ENCODE data around the gene TOM1L2. TPM values are rescaled to one million over a fixed set of nuclear protein-coding genes. Genes with fewer than 3 reads are reported as not detected.
A peak's percentile ranks its signal among the peaks of the same experiment; 100 is the strongest.

The TOM1L2 gene
- total RNA-seq: 15.2 and 18.3 TPM in 2 replicates

GRCh38 chr17:17972126-17972951 lies at the start of gene TOM1L2, which contains the start of gene DRC3:
TSS of gene TOM1L2 (minus strand) at chr17:17972400. CDS start at chr17:17972313, 87 bp downstream.
TSS of gene DRC3 (plus strand) at chr17:17972862. CDS start at chr17:17977599, 4,737 bp downstream.
- ATAC-seq (ENCODE audit: low read depth): peak; percentile 91

GRCh38 chr17:18021372-18021771 lies 49.2 kb upstream of the TOM1L2 start:
- no peaks in the 10 kb centered on the region for H3K27me3 Mint-ChIP-seq
- POLR2A ChIA-PET: no interaction called here

More at GRCh38 chr17:17972126-17972951, at the start of gene TOM1L2, which contains the start of gene DRC3:
- Mint-ChIP-seq H3K27me3 (no peaks in the 10 kb centered on the region), H3K4me3 (peak within 1 kb of the TSS; percentile 94), H3K27ac (peak within 1 kb of the TSS; percentile 87), H3K9me3 (no peaks in the 10 kb centered on the region), H3K36me3 (ENCODE audit: low read depth) (peaks cover 2% of the 10 kb centered on the region), H3K4me1 (peaks cover 22% of the 10 kb centered on the region)
- CTCF ChIA-PET: interaction anchor here (1.6 kb wide), 1 partner anchor 71 kb away, joined by 4 read pairs; no protein-coding TSS in a partner anchor
- POLR2A ChIA-PET: interaction anchor here (0.6 to 1.4 kb wide), 8 partner anchors 14 to 1437 kb away, joined by 3 to 7 read pairs (median 5); partner anchors contain the start of genes ATPAF2, GID4 and PEMT
- TF ChIP-seq CTCF (IDR thresholded peaks at IDR 0.05): no peak
- intact Hi-C loops (cut with micrococcal nuclease): loop anchor here (1.0 to 5.0 kb wide), 10 partner anchors 61 to 690 kb away; partner anchors contain the start of genes ATPAF2, COPS3, DRG2 and GID4
- DNase-seq: peak; percentile 97

GRCh38 chr17:18020971-18021370 lies 48.8 kb upstream of the TOM1L2 start:
- DNase-seq (no peak), ATAC-seq (ENCODE audit: low read depth) (no peak)
- Mint-ChIP-seq H3K27me3 (no peaks in the 10 kb centered on the region), H3K9me3 (no peaks in the 10 kb centered on the region), H3K4me1 (peaks cover 3% of the 10 kb centered on the region), H3K4me3 (no peak overlapping the region), H3K36me3 (ENCODE audit: low read depth) (peaks cover 65% of the 10 kb centered on the region), H3K27ac (no peak overlapping the region)
- ChIA-PET POLR2A (interaction anchor here (0.7 kb wide), 1 partner anchor 172 kb away, joined by 3 read pairs; no protein-coding TSS in a partner anchor), CTCF (no interaction called here)
- intact Hi-C loops (cut with micrococcal nuclease): no loop called here
- no peak for TF ChIP-seq CTCF (IDR thresholded peaks at IDR 0.05)

More at GRCh38 chr17:18021372-18021771, 49.2 kb upstream of the TOM1L2 start:
- DNase-seq (no peak), ATAC-seq (ENCODE audit: low read depth) (no peak)
- Mint-ChIP-seq H3K9me3 (no peaks in the 10 kb centered on the region), H3K4me1 (peaks cover 3% of the 10 kb centered on the region), H3K27ac (no peak overlapping the region), H3K36me3 (ENCODE audit: low read depth) (peaks cover 61% of the 10 kb centered on the region), H3K4me3 (no peak overlapping the region)
- intact Hi-C loops (cut with micrococcal nuclease): no loop called here
- TF ChIP-seq CTCF (IDR thresholded peaks at IDR 0.05): no peak
- CTCF ChIA-PET: interaction anchor here (1.7 kb wide), 1 partner anchor 12 kb away, joined by 7 read pairs; no protein-coding TSS in a partner anchor

- DNase-seq (no peak), ATAC-seq (ENCODE audit: low read depth) (no peak)
- no peak for TF ChIP-seq CTCF (IDR thresholded peaks at IDR 0.05)
- Mint-ChIP-seq H3K9me3 (no peaks in the 10 kb centered on the region), H3K4me3 (no peak overlapping the region), H3K27me3 (no peaks in the 10 kb centered on the region), H3K4me1 (no peaks in the 10 kb centered on the region), H3K27ac (no peak overlapping the region), H3K36me3 (ENCODE audit: low read depth) (peaks cover 69% of the 10 kb centered on the region)
- POLR2A ChIA-PET: no interaction called here
- intact Hi-C loops (cut with micrococcal nuclease): no loop called here
- CTCF ChIA-PET: no interaction called here
Observed at GRCh38 chr17:18019838-18020154, 47.6 kb upstream of the TOM1L2 start.

GRCh38 chr17:18018411-18018921 lies 46.3 kb upstream of the TOM1L2 start:
- TF ChIP-seq CTCF (IDR thresholded peaks at IDR 0.05): no peak
- ChIA-PET CTCF (no interaction called here), POLR2A (no interaction called here)
- H3K36me3 Mint-ChIP-seq (ENCODE audit: low read depth): peaks cover 65% of the 10 kb centered on the region
- ATAC-seq (ENCODE audit: low read depth) (no peak), DNase-seq (no peak)
- intact Hi-C loops (cut with micrococcal nuclease): no loop called here
- H3K27ac Mint-ChIP-seq: no peak overlapping the region
- no peaks in the 10 kb centered on the region for H3K27me3 Mint-ChIP-seq
- H3K9me3 Mint-ChIP-seq: no peaks in the 10 kb centered on the region
- no peaks in the 10 kb centered on the region for H3K4me1 Mint-ChIP-seq
- no peak overlapping the region for H3K4me3 Mint-ChIP-seq

All from activated B cell treated with CpG ODN at 0.5 μM for 24 hours (primary cell).